Measurements from ENCODE around the gene TSPAN4. TPM values are rescaled to one million over a fixed set of nuclear protein-coding genes. Genes with fewer than 3 reads are reported as not detected.

Gene TSPAN4
- total and polyA plus RNA-seq, 10 of the 15 experiments (the other 5 are each of a cell fraction or from before 2014, with no cell fraction given), result 0.37 to 14.0 (median 8.5) TPM; not detected in 1

DNA sequence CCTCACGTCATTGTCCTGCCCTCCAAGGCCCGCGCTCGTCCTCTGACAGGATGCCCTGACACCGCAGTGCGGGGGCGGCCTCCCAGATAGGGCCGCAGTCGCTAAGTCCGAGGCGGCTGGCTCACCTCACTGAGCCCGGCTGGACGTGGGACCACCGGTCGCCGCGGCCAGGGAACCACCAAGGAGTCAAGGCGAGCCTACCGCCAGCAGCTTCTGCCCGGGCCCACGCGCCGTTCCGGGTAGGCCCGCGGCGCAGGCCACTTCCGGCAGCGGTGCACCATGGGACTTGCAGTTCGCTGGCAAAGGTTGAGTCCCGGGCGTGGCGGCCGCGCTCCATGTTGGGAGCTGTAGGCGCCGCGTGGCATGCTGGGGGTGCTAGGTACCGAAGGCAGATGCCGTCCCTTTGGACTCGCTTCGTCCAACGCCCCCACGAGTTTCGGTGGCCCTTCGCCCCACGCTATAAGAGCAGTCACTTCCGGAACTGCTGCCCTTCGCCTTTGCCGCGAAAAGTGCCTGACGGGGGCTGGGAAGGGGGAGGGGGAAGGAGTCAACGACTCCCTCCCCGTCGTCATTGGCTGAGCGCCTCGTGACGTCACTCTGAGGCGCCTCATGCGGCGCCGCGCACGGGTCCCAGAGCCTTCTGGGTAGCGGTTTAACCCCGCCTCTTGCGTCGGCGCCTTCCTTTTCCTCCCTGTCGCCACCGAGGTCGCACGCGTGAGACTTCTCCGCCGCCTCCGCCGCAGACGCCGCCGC lies 33.2 kb upstream of the TSPAN4 start, which contains the start of gene RPLP2 (continued):
- peak; percentile 83 for TF ChIP-seq TARDBP (IDR thresholded peaks at IDR 0.05; ENCODE audit: borderline replicate concordance)
- TF ChIP-seq, protein P1, sequence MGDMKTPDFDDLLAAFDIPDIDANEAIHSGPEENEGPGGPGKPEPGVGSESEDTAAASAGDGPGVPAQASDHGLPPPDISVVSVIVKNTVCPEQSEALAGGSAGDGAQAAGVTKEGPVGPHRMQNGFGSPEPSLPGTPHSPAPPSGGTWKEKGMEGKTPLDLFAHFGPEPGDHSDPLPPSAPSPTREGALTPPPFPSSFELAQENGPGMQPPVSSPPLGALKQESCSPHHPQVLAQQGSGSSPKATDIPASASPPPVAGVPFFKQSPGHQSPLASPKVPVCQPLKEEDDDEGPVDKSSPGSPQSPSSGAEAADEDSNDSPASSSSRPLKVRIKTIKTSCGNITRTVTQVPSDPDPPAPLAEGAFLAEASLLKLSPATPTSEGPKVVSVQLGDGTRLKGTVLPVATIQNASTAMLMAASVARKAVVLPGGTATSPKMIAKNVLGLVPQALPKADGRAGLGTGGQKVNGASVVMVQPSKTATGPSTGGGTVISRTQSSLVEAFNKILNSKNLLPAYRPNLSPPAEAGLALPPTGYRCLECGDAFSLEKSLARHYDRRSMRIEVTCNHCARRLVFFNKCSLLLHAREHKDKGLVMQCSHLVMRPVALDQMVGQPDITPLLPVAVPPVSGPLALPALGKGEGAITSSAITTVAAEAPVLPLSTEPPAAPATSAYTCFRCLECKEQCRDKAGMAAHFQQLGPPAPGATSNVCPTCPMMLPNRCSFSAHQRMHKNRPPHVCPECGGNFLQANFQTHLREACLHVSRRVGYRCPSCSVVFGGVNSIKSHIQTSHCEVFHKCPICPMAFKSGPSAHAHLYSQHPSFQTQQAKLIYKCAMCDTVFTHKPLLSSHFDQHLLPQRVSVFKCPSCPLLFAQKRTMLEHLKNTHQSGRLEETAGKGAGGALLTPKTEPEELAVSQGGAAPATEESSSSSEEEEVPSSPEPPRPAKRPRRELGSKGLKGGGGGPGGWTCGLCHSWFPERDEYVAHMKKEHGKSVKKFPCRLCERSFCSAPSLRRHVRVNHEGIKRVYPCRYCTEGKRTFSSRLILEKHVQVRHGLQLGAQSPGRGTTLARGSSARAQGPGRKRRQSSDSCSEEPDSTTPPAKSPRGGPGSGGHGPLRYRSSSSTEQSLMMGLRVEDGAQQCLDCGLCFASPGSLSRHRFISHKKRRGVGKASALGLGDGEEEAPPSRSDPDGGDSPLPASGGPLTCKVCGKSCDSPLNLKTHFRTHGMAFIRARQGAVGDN (IDR thresholded peaks at IDR 0.05), result peak; percentile 18; the same call in 1 of the 2 replicates
- TF ChIP-seq MYC (IDR thresholded peaks at IDR 0.05; ENCODE audit: insufficient read depth, insufficient read length, insufficient replicate concordance, low read length, severe bottlenecking), result peak; percentile 91
- TF ChIP-seq ZZZ3 (IDR thresholded peaks at IDR 0.05; ENCODE audit: control insufficient read depth, insufficient read length, low read depth), result no peak
- no peak; the same call in 1 of the 2 replicates for TF ChIP-seq BACH1 (IDR thresholded peaks at IDR 0.05; ENCODE audit: borderline replicate concordance)
- TF ChIP-seq ZNF592 (IDR thresholded peaks at IDR 0.05), result no peak
- TF ChIP-seq POLR2AphosphoS2 (IDR thresholded peaks at IDR 0.05; ENCODE audit: low read depth, low read length), result peak; percentile 72; the same call in 1 of the 2 replicates
- TF ChIP-seq TAF1 (IDR thresholded peaks at IDR 0.05; ENCODE audit: borderline replicate concordance, low read depth, low read length), result peak; percentile 97
- TF ChIP-seq, protein P2, sequence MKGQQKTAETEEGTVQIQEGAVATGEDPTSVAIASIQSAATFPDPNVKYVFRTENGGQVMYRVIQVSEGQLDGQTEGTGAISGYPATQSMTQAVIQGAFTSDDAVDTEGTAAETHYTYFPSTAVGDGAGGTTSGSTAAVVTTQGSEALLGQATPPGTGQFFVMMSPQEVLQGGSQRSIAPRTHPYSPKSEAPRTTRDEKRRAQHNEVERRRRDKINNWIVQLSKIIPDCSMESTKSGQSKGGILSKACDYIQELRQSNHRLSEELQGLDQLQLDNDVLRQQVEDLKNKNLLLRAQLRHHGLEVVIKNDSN (IDR thresholded peaks at IDR 0.05; ENCODE audit: borderline replicate concordance, extremely low read length, insufficient read depth, low read depth, low read length), result no peak
- TF ChIP-seq CHD4 (IDR thresholded peaks at IDR 0.05), result no peak
- TF ChIP-seq BMI1 (IDR thresholded peaks at IDR 0.05; ENCODE audit: borderline replicate concordance), result no peak
- no peak for TF ChIP-seq RAD51 (IDR thresholded peaks at IDR 0.05)
- TF ChIP-seq NR2C1 (IDR thresholded peaks at IDR 0.05), result peak; percentile 73
- 0 out of 2 replicates have a peak, but pooled peaks have one; percentile 40 for TF ChIP-seq IRF4 (IDR thresholded peaks at IDR 0.05; ENCODE audit: low read depth, low read length)
- TF ChIP-seq JUNB (IDR thresholded peaks at IDR 0.05), result no peak
- TF ChIP-seq CHD1 (IDR thresholded peaks at IDR 0.05; ENCODE audit: low read depth, low read length), result no peak
- peak; percentile 53; the same call in 1 of the 2 replicates for TF ChIP-seq JUND (IDR thresholded peaks at IDR 0.05; ENCODE audit: low read depth, low read length)
- TF ChIP-seq TBL1XR1 (IDR thresholded peaks at IDR 0.05; ENCODE audit: low read depth, low read length), result peak; percentile 47; the same call in 1 of the 2 replicates
- no peak for TF ChIP-seq FOS (IDR thresholded peaks at IDR 0.05; ENCODE audit: borderline replicate concordance, extremely low read depth, insufficient read length)
- TF ChIP-seq, protein P3, sequence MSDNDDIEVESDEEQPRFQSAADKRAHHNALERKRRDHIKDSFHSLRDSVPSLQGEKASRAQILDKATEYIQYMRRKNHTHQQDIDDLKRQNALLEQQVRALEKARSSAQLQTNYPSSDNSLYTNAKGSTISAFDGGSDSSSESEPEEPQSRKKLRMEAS (IDR thresholded peaks at IDR 0.05; ENCODE audit: low read depth, low read length), result peak; percentile 85
- peak; percentile 93 for TF ChIP-seq SMAD5 (IDR thresholded peaks at IDR 0.05; ENCODE audit: low read depth)
